ENCODE results near the gene CAPZB.

Gene CAPZB

DNA sequence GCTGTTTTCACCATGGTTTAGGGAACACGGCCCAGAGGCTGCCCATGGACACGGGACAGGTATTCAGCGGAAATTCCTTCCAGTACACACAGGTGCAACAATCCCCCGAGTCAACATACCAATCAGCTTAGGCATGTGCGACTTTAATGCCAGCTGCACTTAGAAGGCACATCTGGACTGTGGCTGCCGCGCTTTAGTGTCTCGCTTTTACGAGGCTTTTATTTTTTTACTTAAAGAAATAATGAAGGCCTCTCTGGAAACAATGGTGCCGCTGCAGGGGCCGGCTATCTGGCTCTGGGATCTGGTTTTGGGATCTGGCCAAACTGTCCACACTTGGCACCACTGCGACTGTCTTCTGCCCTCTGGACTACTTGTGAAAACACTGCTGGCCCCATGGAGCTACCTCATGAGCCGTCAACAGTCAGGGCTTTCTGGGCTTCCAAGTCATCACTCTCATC, 117.7 kb downstream of the CAPZB start:
- DNase-seq (ENCODE audit: low read depth), result no peak

DNA sequence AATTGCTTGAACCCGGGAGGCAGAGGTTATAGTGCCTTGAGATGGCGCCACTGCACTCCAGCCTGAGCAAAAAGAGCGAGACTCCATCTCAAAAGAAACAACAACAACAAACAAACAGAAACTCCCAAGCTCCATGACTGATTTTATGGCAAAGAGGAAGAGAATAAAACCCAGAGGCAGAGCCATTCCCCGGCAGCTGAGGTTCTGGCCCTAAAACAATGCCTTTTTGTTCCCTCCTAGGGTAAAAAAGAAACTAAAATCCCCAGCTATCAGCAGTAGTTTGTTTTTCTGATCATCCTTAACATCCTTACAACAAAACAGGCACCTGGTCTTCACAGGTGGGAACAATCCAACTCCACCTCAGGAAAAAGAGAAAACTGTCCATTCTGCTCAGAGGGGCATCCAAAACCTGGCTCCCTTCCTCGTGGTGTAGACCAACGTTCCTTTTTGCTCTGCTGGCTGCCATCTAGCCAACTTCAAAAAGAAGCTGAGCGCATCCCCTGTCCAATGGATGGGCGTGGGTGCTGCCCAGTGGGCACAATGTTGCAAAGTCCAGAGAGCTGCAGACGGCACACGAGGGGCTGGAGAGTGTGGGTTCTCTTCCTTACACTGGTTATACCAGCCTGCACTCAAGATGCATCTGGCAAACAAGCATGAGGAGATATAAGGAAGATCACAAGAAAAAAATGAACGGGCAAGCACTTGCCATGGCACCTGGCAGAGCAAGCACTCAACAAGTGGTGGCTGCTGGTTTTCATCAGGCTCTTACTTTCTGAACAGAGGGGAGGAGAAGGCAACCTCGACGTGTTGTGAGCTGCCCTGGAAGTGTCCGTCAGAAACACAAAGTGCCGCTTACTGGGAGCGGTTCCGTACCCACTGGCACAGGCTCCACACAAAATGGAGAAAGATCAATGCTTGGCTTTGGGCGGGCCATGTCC, 118.5 kb downstream of the CAPZB start:
- DNase-seq (ENCODE audit: low read depth), result no peak

DNA sequence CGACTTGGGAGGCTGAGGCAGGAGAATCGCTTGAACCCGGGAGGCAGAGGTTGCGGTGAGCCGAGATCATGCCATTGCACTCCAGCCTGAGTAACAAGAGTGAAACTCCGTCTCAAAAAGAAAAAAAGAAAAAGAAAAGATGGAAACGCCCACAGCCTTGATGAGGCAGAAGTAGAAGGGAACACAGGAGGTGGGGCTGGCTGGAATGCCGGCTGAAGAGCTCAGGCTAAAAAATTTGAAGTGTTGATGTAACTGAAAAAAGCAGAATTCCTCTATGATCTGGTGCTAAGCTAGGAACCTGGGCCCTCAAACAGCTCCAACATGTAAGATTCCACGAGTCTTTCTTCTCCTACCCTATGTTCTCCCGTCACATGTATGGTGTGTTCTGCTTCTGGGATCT, 119.6 kb downstream of the CAPZB start:
- DNase-seq (ENCODE audit: low read depth), result no peak

DNA sequence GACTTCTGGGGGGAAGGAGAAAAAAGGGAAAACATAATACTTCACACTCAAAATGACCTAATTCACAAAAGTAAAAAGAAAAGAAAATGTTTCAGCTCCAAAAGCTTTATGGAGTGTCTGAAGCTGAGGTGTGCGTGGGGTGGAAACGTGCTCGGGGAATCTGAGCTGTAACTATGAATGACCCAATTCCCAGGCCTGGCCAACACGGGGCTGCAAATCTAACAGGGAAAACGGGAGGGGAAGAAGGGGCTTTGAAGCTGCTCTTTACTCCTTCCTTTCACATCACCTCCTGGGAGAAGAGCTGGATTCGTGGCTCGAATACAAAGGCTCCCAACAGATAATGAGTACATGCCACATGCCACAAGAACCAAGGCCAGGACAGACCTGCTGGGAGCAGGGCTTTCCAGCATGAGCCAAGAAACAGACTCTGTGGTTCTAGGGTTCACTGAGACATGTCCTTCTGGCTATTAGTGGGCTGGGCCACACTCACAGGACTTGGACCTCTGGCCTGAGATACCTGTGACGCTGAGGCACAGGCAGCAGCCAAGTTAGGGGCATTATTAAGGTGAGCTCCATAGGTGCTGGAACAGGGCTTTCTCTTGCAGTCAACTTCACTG, 121.7 kb downstream of the CAPZB start:
- DNase-seq (ENCODE audit: low read depth), result no peak

DNA sequence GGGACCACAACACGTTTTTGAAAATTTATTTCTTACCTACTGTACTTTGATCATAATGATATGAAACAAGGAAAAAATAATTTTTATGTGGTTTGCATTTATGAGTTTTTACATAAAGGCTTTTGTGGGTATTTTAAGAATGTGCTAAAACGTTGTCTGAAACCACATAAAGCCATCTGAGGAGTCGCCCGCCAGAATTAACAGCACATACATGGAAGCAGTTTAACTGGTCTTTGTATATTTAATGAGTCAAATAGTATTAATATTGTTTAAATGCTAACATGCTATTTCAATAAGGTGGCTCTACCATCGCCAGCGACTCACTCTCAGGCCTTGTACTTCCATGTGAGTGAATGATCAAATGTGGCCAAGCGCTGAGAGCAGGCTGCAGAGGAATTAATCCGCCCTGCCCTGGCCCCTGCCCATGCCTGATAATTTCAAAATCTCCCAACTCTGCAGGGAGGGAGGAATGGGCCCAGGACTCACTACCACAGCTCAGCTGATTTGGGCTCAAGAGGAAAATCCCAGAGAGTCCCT, 123.7 kb downstream of the CAPZB start:
- no peak for DNase-seq (ENCODE audit: low read depth)

- no peak for DNase-seq (ENCODE audit: low read depth)
These were observed 124.3 kb downstream of the CAPZB start for GRCh38 chr1:19360843-19361610.

DNA sequence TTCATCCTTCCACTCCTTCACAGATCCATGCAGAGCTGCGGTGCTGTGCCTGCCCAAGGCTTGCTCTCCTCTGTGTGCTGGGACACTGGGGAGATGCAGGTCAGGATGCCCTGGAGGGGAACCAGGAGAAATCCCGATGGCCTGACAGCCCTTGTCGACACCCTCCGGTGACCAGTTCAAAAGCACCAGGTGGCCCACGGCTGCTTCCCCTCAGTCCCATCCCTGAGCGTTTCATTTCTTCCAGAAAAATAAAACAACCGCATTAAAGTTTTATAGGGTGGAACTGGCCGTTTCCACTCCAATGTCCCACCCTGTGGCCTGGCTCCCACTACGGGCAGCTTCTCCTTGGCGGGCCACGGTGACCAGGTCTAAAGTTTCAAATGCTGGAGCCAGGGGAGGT, 124.9 kb downstream of the CAPZB start:
- DNase-seq (ENCODE audit: low read depth), result no peak

- DNase-seq (ENCODE audit: low read depth), result no peak
These were observed 125.3 kb downstream of the CAPZB start for GRCh38 chr1:19360016-19360415.

DNA sequence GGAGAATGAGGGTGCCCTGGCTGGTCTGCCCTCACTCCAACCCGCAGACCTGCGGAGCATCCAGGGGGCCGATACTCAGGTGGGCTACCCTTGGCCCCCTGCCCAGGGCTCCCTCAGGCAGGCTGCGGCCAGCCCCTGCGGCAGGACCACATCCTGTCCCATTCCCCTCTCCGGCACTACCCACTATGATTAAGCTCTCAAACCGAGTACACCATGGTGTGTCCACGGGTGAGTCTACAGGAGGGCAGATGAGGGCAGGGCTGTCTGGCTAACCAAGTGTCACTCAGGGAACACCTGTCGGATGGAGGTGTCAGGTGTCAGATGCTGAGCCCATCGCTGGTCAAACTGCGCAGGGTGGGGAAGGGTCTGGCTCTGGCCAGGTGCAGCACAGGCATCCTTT, 126.0 kb downstream of the CAPZB start:
- no peak for DNase-seq (ENCODE audit: low read depth)

- no peak for DNase-seq (ENCODE audit: low read depth)
These were observed 126.6 kb downstream of the CAPZB start for GRCh38 chr1:19358710-19359109.

GRCh38 chr1:19357299-19357986, 127.9 kb downstream of the CAPZB start:
- DNase-seq (ENCODE audit: low read depth), result no peak

GRCh38 chr1:19356266-19356665, 129.1 kb downstream of the CAPZB start:
- no peak for DNase-seq (ENCODE audit: low read depth)

DNA sequence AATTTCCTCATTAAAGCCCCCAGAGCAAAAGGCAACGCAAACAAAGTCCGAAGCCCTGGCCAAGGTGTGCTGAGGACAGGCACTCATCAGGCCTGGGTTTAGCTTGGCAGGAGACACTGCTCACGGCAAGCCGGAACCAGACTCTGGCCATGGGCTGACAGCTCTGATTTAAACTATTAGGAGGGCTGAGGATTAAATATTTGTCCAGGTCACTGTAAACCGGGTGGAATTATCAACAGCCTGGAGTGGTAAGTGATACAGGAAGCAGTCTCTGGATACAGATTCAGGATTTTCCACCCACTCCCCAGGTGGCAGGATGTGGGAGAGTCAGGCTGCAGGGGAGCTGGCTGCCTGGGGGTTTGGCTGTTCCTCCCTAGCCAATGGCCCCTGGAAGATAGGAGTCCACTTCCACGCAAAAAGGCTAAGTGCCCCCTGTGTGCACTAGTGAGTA, 130.8 kb downstream of the CAPZB start:
- DNase-seq (ENCODE audit: low read depth), result no peak

DNA sequence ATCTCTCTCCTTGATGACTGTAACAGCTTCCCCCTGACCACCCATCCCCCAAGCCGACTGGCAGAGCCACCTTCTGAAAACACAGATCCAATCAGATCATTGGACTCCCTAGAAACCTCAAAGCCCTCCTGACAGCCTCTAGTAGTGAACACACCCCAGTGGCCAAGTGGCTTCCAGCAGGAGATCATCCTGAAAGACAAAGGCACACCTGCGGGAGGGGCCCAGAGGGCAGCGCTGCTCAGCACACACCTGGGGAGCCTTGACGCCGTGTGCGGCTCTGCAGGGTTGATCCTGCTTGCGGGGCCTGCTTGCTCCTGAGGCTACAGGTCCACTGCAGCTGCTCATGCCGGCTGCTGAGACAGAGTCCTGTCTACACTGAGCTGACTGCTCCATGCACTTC, 131.7 kb downstream of the CAPZB start:
- no peak for DNase-seq (ENCODE audit: low read depth)

DNA sequence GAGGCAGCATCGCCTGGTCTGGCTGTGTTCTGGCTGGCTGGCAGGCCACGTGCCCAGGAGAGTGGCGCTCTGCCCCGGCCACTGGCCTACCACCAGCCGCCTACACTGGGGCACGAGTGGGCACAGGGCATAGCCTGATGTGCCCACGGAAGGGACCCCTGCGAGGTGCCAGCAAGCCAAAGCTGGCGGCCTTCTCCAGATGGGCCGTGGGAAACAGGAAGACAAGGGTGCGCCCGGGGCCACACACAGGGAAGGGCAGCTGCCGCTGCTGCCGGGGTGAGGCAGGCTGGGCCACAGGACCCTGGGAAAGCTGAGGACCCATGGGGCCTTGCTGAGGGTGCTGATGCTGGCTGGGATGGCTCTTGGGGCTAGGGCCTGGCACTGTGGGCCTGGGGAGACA, 132.5 kb downstream of the CAPZB start:
- DNase-seq (ENCODE audit: low read depth), result no peak

- DNase-seq (ENCODE audit: low read depth), result no peak
These were observed 133.5 kb downstream of the CAPZB start for GRCh38 chr1:19351873-19352272.

DNA sequence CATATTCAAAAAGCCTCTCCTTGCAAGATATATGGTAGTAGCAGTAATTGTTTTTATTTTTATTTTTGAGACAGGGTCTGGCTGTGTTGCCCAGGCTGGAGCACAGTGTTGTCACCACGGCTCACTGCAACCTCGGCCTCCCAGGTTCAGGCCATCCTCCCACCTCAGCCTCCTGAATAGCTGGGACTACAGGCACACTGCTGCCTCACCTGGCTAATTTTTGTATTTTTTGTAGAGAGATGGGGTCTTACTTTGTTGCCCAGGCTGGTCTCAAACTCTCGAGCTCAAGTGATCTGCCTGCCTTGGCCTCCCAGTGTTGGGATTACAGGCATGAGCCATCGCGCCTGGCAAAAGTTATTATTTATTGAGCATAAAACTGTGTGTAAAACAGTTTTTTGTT, 134.8 kb downstream of the CAPZB start:
- no peak for DNase-seq (ENCODE audit: low read depth)

DNA sequence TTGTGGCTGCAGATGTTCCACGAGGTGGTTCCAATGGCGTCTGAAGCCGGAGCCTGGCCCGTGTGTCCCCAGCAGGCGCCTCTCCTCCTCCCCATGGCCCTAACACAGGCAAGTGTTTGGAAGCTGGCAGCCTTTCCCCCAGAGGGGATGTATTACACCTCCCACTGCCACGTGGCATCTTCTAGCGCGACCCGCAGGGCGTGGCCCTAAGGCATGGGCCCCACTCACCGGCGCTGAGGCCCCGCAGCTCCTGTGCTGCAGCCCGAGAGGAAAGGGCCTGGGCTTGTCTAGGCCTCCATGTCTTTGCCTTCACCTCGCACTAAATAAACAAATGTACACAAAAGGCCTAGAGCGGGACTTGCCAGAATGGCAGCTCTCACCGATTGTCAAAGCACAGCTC, 135.3 kb downstream of the CAPZB start:
- DNase-seq (ENCODE audit: low read depth), result no peak

DNA sequence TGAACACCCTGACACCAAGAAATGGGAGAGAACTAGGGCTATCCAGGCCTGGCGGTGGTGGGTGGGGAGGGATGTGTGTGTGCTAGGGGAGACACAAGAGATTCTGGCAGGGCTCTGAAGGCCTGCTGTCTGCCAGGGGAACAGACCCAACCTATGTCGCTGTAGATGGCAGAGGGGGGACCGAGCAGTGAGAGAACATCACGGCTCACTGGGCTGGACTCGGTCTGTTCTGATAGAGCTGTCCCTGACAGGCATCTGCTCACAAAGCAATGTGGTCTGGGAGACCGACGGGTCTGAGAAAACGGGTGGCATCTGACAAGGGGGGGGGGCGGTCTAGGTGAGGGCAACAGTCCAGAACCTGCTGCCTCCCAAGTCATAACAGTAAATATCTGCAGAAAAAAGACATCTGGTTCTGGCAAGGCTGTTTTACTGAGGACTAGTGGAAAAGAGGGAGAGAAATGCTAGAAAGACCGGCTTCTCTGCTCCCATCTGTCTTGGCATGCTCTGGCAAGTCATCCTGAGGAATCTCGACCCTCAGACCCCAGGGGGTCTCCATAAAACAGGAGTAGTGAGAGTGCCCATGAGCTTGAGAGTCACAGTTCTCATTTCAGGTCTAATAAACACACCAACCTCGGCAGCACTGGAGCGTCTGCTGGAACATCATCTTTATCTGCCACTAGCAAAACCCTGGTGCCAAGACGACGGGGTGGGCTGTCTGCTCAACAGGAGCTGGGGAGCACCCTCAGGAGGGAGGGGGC, 136.7 kb downstream of the CAPZB start:
- DNase-seq (ENCODE audit: low read depth), result no peak

DNA sequence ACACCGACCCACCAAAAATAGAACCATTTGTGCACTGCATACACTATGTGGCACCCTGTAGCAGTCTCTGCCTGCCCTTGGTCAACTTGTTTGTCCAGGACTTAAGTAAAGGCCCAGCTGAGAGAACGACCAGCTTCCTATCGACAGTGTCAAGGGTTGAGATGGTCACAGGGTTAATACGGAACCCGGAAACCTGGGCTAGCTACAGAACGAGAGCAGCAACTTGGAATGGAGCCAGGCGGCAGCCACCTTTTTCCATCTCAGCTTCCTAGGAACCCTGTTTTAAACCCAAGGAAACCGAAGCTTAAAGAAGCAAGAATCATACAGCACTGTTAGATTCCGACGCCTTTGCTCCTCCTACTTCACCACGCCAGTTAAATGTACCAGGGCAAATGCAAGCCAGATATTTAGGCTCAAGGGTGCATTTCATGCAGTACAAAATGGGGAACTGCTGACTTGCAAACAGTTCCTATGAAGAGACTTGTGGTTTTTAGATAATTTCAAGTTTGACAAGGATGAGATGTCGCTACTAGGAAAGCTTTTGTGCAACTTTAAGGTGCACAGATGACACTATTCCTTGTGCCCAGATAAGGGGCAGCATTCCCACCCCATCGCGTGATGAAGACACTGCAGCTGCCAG, 137.7 kb downstream of the CAPZB start:
- DNase-seq (ENCODE audit: low read depth), result no peak

GRCh38 chr1:19346026-19346425, 139.3 kb downstream of the CAPZB start:
- no peak for DNase-seq (ENCODE audit: low read depth)

Data from T-helper 22 cell (primary cell).